HG03095 (cell line): Measurements from ENCODE around the gene GNPTAB.
"Not testable (repeated sequence)": the region's sequence is repeated elsewhere in the genome, so short reads cannot be mapped to it uniquely, and the experiment has no call there.

Experiments used
- ATAC-seq: cut with Tn5 transposase; IDR thresholded peaks from one replicate; pipeline ENCODE4 v1.9.1; 2021; ENCODE audit warnings: moderate library complexity; ENCODE audit not compliant: unreplicated experiment

The GNPTAB gene

DNA sequence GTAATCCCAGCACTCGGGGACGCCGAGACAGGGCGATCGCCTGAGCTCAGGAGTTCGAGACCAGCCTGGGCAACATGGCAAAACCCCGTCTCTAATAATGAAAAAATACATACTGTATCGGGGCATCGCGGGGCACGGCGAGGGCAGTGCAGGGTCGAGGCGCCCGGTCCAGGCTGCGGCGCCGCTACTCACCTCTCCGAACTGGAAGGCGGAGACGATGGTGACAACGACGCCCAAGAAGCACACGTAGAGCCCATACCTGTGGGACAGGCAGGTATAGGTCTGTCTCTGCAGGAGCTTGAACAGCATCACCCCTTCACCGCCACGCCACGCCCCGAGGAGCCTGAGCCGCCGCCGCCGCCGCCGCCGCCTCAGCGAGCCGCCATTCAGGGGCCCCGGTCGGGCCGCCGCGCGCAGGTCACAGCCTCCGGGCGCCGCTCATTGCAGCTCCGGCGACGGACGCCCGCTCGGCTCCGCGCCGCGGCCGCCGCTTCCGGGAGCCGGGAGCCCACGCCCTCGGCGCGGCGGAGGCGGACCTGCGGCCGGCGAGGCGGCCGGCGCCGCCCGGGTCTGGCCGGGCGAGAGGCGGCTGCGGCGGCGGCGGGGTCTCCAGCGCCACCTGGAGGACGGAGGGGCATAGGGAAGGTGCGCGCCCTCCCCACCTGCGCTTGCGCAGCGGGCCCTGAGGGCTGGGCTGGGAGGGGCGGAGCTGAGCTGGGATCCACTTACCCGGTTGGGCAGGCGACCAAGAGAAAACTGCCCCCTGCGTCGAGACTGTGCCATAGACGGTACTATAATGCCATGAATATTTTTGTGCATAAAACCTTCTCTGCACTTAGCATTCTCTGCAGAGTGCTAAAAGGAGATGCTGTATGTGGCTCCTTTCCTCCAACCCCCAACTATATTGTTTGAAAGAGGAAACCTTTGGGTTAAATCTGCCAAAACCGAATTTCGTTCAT, at the start of gene GNPTAB:
Gene GNPTAB, minus strand, starts transcription at position 593 of the 959 bp plus-strand sequence. Its CDS starts 284 bp downstream, at position 309.
- ATAC-seq: peak; percentile 90

DNA sequence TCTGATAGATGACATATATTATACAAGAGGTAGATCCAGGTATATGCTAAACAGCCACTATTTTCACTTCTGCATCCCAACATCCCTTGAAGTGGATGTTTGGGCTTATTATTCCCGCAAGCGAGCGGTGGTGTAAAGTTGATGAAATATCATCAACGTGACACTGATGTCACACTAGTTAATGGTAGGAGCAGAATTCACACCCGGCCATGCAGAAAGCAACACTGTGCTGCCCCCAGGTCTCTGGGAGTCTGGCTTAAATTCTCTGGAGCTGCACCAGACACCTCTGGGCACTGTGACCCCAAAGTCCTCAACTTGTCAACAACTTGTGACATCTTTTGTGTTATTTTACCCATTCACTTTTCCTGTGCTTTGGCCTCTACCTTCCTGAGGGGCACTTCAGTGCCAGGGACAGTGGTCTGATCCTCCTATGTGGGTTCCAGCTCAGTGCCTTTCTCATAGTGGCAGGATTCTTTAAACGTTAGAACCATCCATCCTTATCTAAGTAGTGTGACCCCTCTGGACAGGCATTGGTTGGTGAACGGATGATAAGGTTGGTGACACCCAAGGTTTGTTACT, 47.6 kb upstream of the GNPTAB start:
- peak; percentile 8 for ATAC-seq

DNA sequence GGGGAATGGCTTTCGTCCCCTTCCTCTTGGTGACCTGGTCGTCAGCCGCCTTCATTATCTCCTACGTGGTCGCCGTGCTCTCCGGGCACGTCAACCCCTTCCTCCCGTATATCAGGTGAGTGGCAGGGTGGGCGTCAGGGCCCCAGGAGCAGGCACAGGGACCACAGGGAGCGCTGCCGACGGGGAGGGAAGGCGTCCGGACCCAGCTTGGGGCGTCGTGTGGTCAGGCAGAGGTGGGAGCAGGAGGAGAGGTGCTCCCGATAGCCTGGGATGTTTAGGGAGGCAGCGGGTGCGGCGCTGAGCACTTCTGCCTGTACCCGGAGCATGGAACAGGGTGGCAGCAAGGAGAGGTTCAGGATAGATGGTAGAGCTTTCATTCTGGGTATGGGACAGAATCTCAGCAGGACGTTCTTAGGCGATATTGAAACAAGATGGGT, 47.1 kb upstream of the GNPTAB start:
- peak; percentile 11 for ATAC-seq

DNA sequence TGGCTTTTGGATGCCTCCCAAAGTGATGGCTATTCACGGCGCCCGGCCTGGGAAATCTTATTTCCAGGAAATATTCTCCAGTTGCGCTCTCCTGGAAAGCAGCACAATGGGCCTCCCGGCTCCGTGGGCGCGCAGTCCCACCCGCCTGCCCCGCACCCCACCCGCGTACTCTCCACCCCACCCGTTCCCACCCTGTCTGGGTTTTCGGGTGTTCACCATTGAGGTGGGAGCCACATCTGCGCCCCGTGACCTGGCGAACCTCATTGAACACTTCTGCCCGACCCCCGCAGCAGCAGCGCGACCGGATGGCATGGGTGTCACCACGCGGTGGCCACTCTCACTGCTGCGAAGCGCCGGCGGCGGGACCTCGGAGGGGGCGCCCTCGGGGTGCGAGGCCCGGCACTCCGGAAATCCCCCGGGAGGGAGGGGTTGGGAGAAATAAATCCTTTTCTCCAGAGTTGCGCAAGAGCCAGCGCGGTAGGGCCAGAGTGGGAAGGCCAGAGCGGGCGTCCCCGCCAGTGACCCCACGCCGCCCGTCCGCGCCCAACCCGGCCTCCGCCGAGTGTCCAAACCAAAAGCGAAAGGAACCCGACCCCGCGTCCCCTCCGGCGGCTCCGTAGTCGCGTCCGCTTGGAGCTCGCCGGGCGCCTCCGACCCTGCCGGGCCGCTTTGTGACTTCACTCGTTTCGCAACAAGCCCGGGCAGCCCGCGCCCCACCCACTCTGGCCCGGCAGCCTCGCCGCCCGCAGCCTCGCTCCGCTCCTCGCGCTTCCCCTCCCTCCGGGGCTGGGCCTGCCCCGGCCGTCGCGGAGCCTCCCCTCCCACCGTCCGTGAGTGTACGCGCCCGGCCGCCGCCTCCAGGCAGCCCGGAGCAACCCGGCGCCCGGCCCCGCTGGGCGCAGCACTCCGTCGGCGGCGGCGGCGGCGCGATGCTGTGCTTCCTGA, 46.4 kb upstream of the GNPTAB start, which contains the start of gene DRAM1:
Gene DRAM1, plus strand, starts transcription at position 720 of the 945 bp plus-strand sequence. Its CDS starts 210 bp downstream, at position 930.
- ATAC-seq: peak; percentile 80

DNA sequence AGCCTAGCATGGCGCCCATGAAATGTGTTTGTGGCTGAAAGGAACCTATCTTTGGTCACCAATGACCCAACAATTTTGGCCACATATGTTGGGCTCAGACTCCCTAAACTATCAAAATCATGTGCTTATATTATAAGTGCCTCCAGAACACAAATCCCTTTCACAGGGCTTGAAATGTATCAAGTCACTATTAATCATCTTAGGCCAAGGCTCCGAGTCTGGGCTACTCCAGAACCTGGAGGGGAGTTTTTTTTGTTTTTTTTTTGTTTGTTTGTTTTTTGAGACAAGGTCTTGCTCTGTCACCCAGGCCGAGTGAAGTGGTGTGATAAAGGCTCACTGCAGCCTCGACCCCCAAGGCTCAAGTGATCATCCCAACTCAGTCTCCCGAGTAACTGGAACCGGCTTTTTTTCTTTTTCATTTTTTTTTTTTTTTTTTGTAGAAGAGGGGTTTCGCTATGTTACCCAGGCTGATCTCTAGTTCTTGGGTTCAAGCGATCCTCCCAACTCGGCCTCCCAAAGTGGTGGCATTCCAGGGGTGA, 45.6 kb upstream of the GNPTAB start:
- ATAC-seq: no peak

DNA sequence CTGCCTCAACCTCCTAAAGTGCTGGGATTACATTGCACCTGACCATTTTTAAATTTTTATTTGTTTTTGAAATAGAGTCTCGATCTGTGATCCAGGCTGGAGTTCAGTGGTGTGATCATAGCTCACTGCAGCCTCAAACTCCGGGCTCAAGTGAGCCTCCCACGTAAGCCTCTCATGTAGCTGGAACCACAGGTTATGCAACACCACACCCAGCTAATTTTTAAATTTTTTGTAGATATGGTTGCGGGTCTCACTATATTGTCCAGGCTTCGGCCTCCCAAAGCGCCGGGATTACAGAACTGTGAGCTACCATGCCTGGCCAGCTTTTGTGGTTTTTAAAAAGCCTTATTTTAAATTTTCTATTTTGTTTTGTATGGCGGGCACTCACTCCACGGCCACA, 44.4 kb upstream of the GNPTAB start:
- ATAC-seq: no peak

DNA sequence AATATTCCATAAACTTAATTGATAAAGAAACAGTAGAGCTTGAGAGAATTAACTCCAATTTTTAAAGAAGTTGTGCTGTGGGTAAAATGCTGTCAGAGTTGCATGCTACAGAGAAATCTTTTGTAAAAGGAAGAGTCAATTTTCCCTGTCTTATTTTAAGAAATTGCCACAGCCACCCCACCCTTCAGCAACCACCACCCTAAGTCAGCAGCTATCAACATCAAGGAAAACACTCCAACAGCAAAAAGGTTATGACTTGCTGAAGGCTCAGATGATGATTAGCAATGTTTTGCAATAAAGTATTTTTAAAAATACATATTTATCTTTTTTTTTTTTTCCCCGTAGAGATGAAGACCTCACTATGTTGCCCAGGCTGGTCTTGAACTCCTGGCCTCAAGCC, 40.2 kb upstream of the GNPTAB start:
- ATAC-seq: no peak

DNA sequence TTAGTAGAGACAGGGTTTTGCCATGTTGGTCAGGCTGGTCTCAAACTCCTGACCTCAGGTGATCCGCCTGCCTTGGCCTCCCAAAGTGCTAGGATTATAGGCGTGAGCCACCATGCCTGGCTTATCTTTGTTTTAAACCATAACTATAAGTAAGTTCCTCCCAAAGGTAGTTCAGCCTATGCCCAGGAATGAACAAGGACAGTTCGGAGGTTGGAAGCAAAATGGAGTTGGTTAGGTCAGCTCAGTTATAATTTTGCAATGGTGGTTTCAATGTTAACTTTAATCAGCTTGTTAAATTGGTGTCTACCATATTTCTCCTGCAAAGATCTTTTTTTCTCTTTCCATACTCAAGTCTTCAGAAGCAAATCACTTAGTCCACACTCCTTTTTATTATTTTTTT, 36.9 kb upstream of the GNPTAB start:
- ATAC-seq: not testable (repeated sequence)

DNA sequence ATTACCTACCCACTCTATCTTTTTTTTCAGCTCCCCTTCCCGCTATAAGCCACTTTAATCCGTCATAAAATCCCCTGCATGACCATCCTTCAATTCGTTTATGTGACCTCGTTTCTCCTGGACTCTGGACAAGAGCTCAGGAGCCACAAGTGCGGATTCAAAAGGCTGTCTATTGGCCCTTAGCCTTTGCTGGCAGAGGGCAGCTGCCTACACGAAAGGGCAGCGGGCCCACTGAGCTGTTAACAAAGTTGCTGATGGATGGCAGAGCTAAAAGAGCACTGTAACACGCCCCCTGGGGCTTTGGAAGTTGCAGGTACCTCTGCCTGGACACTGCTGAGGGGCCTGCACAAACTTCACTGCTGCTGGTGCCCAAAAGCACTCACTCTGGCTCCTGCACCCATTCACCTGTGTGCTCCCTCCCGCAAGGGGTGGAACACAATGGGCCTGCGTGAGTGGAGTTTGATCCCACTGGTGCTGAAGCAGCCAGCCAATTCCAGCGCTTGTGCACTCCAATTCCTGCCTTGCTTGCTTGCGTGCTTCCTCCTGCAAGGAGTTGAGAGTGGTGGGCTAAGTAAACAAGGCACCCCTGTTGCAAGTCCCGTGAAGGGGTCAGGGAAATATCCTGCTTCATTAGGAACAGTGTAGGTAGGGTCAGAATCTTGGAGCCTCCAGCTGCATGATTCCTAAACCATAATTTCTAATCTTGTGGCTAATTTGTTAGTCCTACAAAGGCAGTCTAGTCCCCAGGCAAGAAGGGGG, 36.0 kb upstream of the GNPTAB start:
- no peak for ATAC-seq

DNA sequence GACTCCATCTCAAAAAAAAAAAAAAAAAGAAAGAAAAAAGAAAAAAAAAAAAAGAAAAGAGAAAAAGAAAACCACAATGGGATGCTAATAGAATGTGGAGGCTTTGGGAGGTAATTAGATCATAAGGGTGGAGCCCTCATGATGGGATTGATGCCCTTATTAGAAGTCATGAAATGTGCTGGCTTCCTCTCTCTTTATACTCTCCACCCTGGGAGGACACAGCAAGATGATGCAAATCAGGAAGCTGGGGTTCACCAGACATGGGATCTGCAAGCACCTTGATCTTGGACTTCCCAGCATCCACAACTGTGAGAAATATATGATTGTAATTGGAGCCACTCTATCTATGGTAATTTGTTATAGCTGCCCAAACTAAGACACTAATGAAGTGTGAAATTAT, 33.2 kb upstream of the GNPTAB start:
- ATAC-seq: no peak

DNA sequence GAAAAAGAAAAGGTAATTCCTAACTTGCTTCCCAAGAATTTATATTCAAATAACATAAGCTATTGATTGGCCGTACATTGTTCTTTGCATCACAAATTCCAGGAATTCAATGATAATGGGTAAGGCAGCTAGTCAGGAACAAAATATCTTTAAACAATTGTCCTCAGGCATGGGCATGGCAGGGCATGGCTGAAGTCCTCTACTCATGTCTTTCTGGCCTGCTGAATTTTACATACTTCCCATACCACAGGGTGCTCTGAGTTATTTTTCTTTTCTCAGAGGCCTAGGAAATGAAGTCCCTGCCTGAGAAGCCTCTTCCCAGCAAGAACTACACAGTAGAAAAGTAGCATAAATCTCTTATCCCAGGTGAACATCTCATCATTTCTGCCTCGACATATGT, 31.5 kb upstream of the GNPTAB start:
- ATAC-seq: no peak

DNA sequence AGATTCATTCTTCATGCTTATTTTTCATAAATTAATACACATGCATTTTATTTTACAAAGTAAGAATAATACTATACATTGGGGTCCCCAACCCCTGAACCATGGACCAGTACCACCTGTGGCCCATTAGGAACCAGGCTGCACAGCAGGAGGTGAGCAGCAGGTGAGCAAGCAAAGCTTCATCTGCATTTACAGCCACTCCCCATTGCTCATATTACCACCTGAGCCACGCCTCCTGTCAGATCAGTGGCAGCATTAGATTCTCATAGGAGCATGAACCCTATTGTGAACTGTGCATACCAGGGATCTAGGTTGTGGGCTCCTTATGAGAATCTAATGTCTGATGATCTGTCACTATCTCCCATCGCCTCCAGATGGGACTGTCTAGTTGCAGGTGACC, 30.9 kb upstream of the GNPTAB start:
- ATAC-seq: not testable (repeated sequence)

DNA sequence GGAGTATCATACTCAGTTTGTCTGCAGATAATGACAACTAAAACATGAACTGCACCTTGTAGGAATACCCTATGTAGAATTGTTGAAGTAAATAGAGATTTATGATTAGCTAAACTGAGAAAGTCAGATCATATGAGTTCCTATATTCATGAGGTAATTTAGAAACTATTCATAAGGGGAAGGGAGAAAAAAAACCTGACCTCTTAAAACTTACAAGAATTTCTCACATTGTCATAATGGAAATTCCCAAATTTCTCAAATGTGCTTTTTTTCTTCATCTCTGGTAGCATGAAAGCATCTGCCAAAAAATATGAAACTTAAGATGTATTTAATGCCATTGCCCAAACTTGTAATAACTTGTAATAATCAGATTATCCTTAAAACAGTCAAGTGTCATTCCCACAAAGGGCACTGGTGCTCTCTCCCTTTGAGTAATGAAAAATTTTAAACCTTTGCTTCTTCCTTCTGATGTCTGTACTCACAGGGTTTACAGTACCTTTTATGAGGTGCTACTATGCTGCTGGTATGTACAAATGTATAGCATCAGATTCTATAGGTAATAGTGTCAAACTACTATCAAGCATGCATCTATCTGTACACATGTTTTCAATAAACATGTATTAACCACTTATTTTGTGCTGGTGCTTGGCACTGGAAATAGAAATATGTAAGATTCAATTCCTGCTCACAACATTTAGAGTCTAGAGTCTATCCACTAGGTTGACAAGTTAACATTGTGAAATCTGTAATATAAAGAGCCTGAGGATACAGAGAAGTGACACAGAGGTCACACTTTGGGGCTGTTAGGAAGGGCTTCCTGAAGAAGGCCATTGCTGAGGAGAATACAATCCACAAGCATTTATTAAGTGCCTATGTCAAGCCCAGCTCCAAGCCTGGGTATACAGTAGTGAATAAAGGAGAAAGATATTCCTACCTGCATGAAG, 29.2 kb upstream of the GNPTAB start:
- peak; percentile 50 for ATAC-seq

DNA sequence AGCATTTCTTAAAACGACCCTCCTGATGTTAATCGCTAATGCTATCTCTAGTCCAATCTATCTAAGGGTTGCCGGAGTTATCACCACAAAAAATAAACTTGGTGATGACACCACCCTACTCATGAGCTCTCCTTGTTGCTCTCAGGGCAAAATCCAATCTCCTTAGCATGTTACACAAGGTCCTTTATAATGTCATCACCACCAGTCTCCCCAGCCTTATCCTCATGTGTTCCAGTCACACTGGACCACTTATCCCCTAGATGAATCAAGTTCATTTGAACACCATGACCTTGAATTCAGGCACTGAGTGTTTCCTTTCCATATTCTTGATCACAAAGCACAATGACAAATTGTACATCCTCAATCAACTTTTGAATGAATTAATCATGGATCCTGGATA, 27.6 kb upstream of the GNPTAB start:
- ATAC-seq: no peak

DNA sequence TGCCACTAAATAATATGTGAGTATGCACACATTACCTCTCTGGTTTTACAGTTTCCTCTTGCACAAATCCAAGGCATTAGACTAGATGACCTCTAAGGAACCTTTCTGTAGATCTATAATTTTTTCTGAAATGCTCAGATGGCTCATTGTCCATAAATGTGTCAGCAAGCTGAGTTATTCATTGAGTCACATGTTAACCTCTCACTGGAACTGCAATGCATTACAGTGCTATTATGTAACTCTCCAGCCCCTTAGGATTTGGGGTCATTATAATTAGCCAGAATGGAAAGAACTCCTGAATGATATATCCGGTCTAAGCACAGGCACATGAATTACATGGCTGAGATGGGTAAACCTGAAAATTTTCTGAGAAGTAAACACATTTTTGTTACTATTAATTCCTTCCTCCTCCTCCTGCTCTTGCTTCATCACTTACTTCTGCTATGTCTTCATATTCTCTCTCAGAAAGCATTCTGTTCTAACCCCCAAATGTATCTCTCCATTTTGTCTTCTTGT, 26.3 kb upstream of the GNPTAB start:
- ATAC-seq: peak; percentile 35

DNA sequence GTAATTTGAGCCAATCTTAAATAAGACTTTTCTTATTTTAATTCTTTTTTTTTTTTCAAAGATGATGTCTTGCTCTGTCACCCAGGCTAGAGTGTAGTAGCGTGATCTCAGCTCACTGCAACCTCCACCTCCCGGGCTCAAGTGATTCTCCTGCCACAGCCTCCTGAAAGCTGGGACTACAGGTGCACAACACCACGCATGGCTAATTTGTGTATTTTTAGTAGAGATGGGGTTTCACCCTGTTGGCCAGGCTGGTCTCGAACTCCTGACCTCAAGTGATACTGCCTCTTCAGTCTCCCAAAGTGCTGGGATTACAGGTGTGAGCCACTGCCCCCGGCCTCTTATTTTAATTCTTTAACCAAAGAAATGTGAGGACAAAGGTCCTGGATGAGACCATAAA, 25.9 kb upstream of the GNPTAB start:
- ATAC-seq: not testable (repeated sequence)

DNA sequence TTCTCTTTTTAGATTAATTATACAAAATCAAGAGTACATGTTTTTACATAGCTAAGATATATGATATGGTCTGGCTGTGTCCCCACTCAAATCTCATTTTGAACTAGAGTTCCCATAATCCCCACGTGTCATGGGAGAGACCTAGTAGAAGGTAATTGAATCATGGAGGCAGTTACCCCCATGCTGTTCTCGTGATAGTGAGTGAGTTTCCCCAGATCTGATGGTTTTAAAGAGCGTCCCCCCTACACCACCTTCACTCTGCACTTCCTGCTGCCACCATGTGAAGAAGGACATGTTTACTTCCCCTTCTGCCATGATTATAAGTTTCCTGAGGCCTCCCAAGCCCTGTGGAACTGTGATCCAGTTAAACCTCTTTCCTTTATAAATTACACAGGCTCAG, 25.2 kb upstream of the GNPTAB start:
- no peak for ATAC-seq

DNA sequence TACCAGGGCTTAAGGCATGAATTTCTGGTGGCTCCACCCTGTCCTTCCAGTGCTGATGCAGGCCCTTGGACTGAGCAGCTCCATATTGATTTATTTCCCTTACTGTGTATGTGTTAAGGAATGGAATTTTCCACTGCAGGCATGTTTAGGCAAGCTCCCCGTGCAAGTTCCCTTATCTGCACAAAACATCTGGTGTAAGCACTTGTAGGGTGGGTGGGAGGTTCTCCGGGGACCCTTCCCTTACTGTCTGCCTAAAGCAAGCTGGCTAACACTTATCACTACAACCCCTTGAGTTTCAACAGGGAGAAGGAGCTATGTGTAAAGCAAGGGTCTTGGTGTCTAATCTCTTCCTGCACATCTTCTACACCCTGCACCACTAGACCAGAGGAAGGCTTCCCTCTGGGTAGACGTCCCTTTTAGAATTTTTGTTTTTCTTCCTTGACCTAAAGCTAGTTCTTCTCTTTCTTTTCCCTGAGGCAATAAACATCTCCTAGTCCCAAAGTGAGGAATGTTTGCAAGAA, 24.7 kb upstream of the GNPTAB start:
- ATAC-seq: no peak
